Gastrocnemius medialis (tissue), 4 donors: Measurements from ENCODE around the gene NHLRC1.

ENCODE experiments used
- CTCF ChIP-seq, 5 experiments: fragments of 450-650 bp in 3 of 5; fragments of 200-600 bp in 2 of 5; sonication (generic) in 2 of 5; IDR thresholded peaks in 4 of 5; conservative IDR thresholded peaks in 1 of 5; 1 replicate in 4 of 5; 2 replicates in 1 of 5; pipeline ENCODE4 v1.5.1; 2016 to 2019; ENCODE audit warnings: antibody characterized with exemption in 5 of 5, mild to moderate bottlenecking in 3 of 5, moderate library complexity in 3 of 5
- POLR2A ChIP-seq, 2 donors: fragments of 450-650 bp; IDR thresholded peaks; one replicate each; pipeline ENCODE4 v1.6.1; 2017; ENCODE audit warnings: antibody characterized with exemption in 2 of 2, mild to moderate bottlenecking in 2 of 2, moderate library complexity in 2 of 2

- TF ChIP-seq POLR2A (IDR thresholded peaks at IDR 0.05) = no peak
- TF ChIP-seq CTCF (IDR thresholded peaks at IDR 0.05 in 4 of 5, conservative IDR thresholded peaks at IDR 0.05 in 1 of 5) = no peak
These were observed 20.6 kb downstream of the NHLRC1 start for GRCh38 chr6:18101873-18102272.
